H1 (cell line): ENCODE data around the gene VPS54. TPM values are rescaled to one million over a fixed set of nuclear protein-coding genes. Genes with fewer than 3 reads are reported as not detected.

ENCODE experiments used
- CTCF ChIA-PET: fragments of 300-600 bp; sonication (Branson Sonifier 250); formaldehyde crosslinking; loops from one replicate; lab custom pipeline; 2021; ENCODE audit not compliant: partially characterized antibody; lab: Charles Lee
- POLR2A ChIA-PET: fragments of 300-600 bp; sonication (Branson Sonifier 250); formaldehyde crosslinking; loops from one replicate; lab custom pipeline; 2021; ENCODE audit warnings: inconsistent platforms; ENCODE audit not compliant: partially characterized antibody; lab: Charles Lee
- DNase-seq, 2 experiments: peaks; one replicate each; pipeline versions ENCODE4 v3.0.0 to v3.0.0-alpha.2; 2010 to 2022; ENCODE audit warnings: low spot score in 2 of 2, low read depth in 1 of 2, mixed read lengths in 1 of 2
- FAIRE-seq: peaks from 2 replicates; lab custom pipeline; 2011; peaks lifted over from hg19 to GRCh38; lab: Jason Lieb, UNC
- H2AFZ ChIP-seq: 2 replicates; pipeline ENCODE4 v1.8.1; 2012; ENCODE audit warnings: low read length, inconsistent platforms
- H2AK5ac ChIP-seq: 2 replicates; pipeline ENCODE4 v1.6.1; 2013; ENCODE audit warnings: low read depth, low read length
- H2BK120ac ChIP-seq: replicated peaks from 2 replicates; pipeline ENCODE3; 2013; ENCODE audit warnings: low read depth, low read length, inconsistent platforms
- H2BK12ac ChIP-seq: 2 replicates; pipeline ENCODE4 v1.6.1; 2013; ENCODE audit warnings: low read depth, low read length
- H2BK15ac ChIP-seq: 2 replicates; pipeline ENCODE4 v1.6.1; 2013; ENCODE audit warnings: low read length
- H2BK20ac ChIP-seq: 2 replicates; pipeline ENCODE4 v1.6.1; 2013; ENCODE audit warnings: low read length
- H2BK5ac ChIP-seq: 2 replicates; pipeline ENCODE4 v1.6.1; 2013; ENCODE audit warnings: low read depth, low read length
- H3K14ac ChIP-seq: 2 replicates; pipeline ENCODE4 v1.6.1; 2013; ENCODE audit warnings: inconsistent platforms; ENCODE audit not compliant: insufficient read length
- H3K18ac ChIP-seq: 2 replicates; pipeline ENCODE4 v1.6.1; 2013; ENCODE audit warnings: low read length; ENCODE audit errors: extremely low read depth
- H3K23ac ChIP-seq: 2 replicates; pipeline ENCODE4 v1.6.1; 2013; ENCODE audit warnings: inconsistent platforms; ENCODE audit not compliant: insufficient read length
- H3K23me2 ChIP-seq: 2 replicates; pipeline ENCODE4 v1.6.1; 2013; ENCODE audit warnings: low read depth, low read length
- H3K27ac ChIP-seq: 2 replicates; pipeline ENCODE4 v1.6.1; 2011; ENCODE audit warnings: low read depth, low read length, inconsistent platforms
- H3K27me3 ChIP-seq, 4 experiments: replicated peaks in 1 of 4; 1 replicate in 1 of 4; 2 replicates in 3 of 4; pipeline versions ENCODE4 v1.6.1 to v1.8.1; 2011 to 2013; ENCODE audit warnings: low read length in 3 of 4, mild to moderate bottlenecking in 3 of 4, inconsistent platforms in 2 of 4, mixed read lengths in 2 of 4, moderate library complexity in 1 of 4; ENCODE audit not compliant: control insufficient read depth in 3 of 4, insufficient read depth in 3 of 4; ENCODE audit errors: extremely low read depth in 1 of 4
- H3K36me3 ChIP-seq, 4 experiments: 2 replicates each; pipeline versions ENCODE4 v1.6.1 to v1.8.1; 2011 to 2013; ENCODE audit warnings: mild to moderate bottlenecking in 4 of 4, low read length in 3 of 4, moderate library complexity in 2 of 4, control low read depth in 1 of 4, inconsistent platforms in 1 of 4; ENCODE audit not compliant: insufficient read depth in 4 of 4, control insufficient read depth in 2 of 4
- H3K4ac ChIP-seq: replicated peaks from 2 replicates; pipeline ENCODE3; 2013; ENCODE audit warnings: low read length, low read depth, mixed read lengths, inconsistent platforms; ENCODE audit not compliant: insufficient read length
- H3K4me1 ChIP-seq, 4 experiments: replicated peaks in 1 of 4; 1 replicate in 1 of 4; 2 replicates in 3 of 4; pipeline versions ENCODE4 v1.6.1 to v1.8.1; 2011 to 2013; ENCODE audit warnings: low read length in 3 of 4, inconsistent platforms in 2 of 4, mixed read lengths in 1 of 4; ENCODE audit not compliant: insufficient read depth in 4 of 4, control insufficient read depth in 3 of 4
- H3K4me2 ChIP-seq, 2 experiments: 2 replicates each; pipeline versions ENCODE4 v1.6.1 to v1.8.1; 2011 to 2013; ENCODE audit warnings: low read depth in 2 of 2, low read length in 2 of 2, control low read depth in 1 of 2, inconsistent platforms in 1 of 2, mild to moderate bottlenecking in 1 of 2; ENCODE audit not compliant: insufficient read depth in 1 of 2
- H3K4me3 ChIP-seq, 4 experiments: fragments of 200-600, 300-600 bp in 1 of 4; sonication (generic), shearing (Covaris generic), sonication (Bioruptor Twin) in 1 of 4; 2 replicates each; pipeline versions ENCODE4 v1.5.1 to v1.8.1; 2011 to 2016; ENCODE audit warnings: low read length in 4 of 4, low read depth in 3 of 4, control low read depth in 2 of 4, inconsistent platforms in 2 of 4, mild to moderate bottlenecking in 2 of 4, mixed read lengths in 1 of 4, moderate library complexity in 1 of 4; ENCODE audit not compliant: insufficient read depth in 2 of 4; ENCODE audit errors: extremely low read depth in 1 of 4
- H3K56ac ChIP-seq: replicated peaks from 2 replicates; pipeline ENCODE3; 2013; ENCODE audit warnings: low read depth, mild to moderate bottlenecking, mixed read lengths, low read length, inconsistent platforms; ENCODE audit not compliant: insufficient read length
- H3K79me1 ChIP-seq: 2 replicates; pipeline ENCODE4 v1.6.1; 2013; ENCODE audit warnings: low read depth, low read length, control low read depth
- H3K79me2 ChIP-seq, 2 experiments: 2 replicates each; pipeline versions ENCODE4 v1.6.1 to v1.8.1; 2012 to 2013; ENCODE audit warnings: low read length in 2 of 2, mild to moderate bottlenecking in 2 of 2, inconsistent platforms in 1 of 2; ENCODE audit not compliant: insufficient read depth in 2 of 2, control insufficient read depth in 1 of 2
- H3K9ac ChIP-seq, 4 experiments: replicated peaks in 1 of 4; 1 replicate in 1 of 4; 2 replicates in 3 of 4; pipeline versions ENCODE4 v1.6.1 to v1.8.1; 2011 to 2013; ENCODE audit warnings: low read depth in 3 of 4, low read length in 3 of 4, control low read depth in 2 of 4, mild to moderate bottlenecking in 2 of 4, moderate library complexity in 2 of 4, inconsistent platforms in 1 of 4; ENCODE audit errors: extremely low read depth in 1 of 4
- H3K9me3 ChIP-seq, 2 experiments: 2 replicates each; pipeline versions ENCODE4 v1.6.1 to v1.8.1; 2012 to 2013; ENCODE audit warnings: mild to moderate bottlenecking in 2 of 2, moderate library complexity in 2 of 2, control low read depth in 1 of 2, inconsistent platforms in 1 of 2, low read depth in 1 of 2, low read length in 1 of 2, mixed read lengths in 1 of 2; ENCODE audit not compliant: insufficient read depth in 2 of 2
- H4K20me1 ChIP-seq, 2 experiments: replicated peaks in 1 of 2; 2 replicates each; pipeline versions ENCODE3 to v1.8.1; 2011 to 2013; ENCODE audit warnings: inconsistent platforms in 2 of 2, low read length in 2 of 2, mild to moderate bottlenecking in 1 of 2; ENCODE audit not compliant: insufficient read depth in 2 of 2, control insufficient read depth in 1 of 2
- H4K5ac ChIP-seq: 2 replicates; pipeline ENCODE4 v1.6.1; 2013; ENCODE audit warnings: low read length, low read depth, mixed read lengths, inconsistent platforms; ENCODE audit not compliant: insufficient read length
- H4K8ac ChIP-seq: 2 replicates; pipeline ENCODE4 v1.8.0; 2013; ENCODE audit warnings: mild to moderate bottlenecking, moderate library complexity, low read length, inconsistent platforms; ENCODE audit not compliant: insufficient read depth; ENCODE audit errors: extremely low read depth
- H4K91ac ChIP-seq: replicated peaks from 2 replicates; pipeline ENCODE3; 2013; ENCODE audit warnings: low read length, mixed read lengths, inconsistent platforms; ENCODE audit not compliant: insufficient read length
- KDM1A ChIP-seq: fragments of 200-600, 300-600 bp; sonication (generic); IDR thresholded peaks from 2 replicates; pipeline ENCODE4 v1.7.1; 2016; ENCODE audit warnings: mild to moderate bottlenecking, low read length, borderline replicate concordance
- WGBS, 2 experiments: shearing (Covaris generic) in 1 of 2; methylation state at CpG; one replicate each; pipeline versions ENCODE4 v1.1.6 to v1.1.7; 2013 to 2015; ENCODE audit warnings: low lambda C conversion rate in 2 of 2, mixed read lengths in 2 of 2, inconsistent platforms in 1 of 2, low coverage in 1 of 2, missing lambda C conversion rate in 1 of 2; ENCODE audit not compliant: insufficient replicate concordance in 2 of 2, insufficient coverage in 1 of 2, insufficient read length in 1 of 2; ENCODE audit errors: extremely low coverage in 1 of 2, missing lambda C conversion rate in 1 of 2; 5-methylcytosine and 5-hydroxymethylcytosine counted together
- polyA plus RNA-seq, 7 experiments: library from polyadenylated mRNA; depleted of rRNA in 3 of 7; stranded (reverse) in 5 of 7; unstranded in 2 of 7; fragments of >200 nt in 5 of 7; fragments of 200-250 nt in 2 of 7; gene quantifications; 1 replicate in 5 of 7; 2 replicates in 1 of 7; 4 replicates in 1 of 7; pipeline versions ENCODE4 v1.2.1 to v1.2.3, GENCODE V29; 2011 to 2013; ENCODE audit warnings: missing spikeins in 2 of 7, mixed read lengths in 2 of 7
- total RNA-seq: library from RNA; stranded (reverse); fragmentation: NEBNext Ultra II Directional; extraction: Animal tissue kit (Norgen Biotek cat#: 25700); gene quantifications from 2 replicates; pipeline ENCODE4 v1.2.1, GENCODE V29; 2021

VPS54 gene
- total and polyA plus RNA-seq, 2 of the 8 experiments (the other 6 are each of a cell fraction or from before 2014, with no cell fraction given) = 3.6 to 13.2 TPM

- Histone ChIP-seq H2BK20ac (no peak overlapping the region), H2BK120ac (no peak overlapping the region), H3K4me1 (peaks cover 0 to 3% (median 0%) of the 10 kb centered on the region in 4 experiments; a peak in 3 of 7 replicates), H4K5ac (no peak overlapping the region), H3K9ac (no peak overlapping the region), H3K18ac (no peak overlapping the region), H3K79me1 (no peaks in the 10 kb centered on the region), H2AFZ (no peak overlapping the region), H2BK12ac (no peak overlapping the region), H2BK5ac (no peak overlapping the region), H2BK15ac (no peak overlapping the region), H3K36me3 (peaks cover 22 to 84% (median 61%) of the 10 kb centered on the region in 4 experiments), H4K8ac (no peak overlapping the region), H3K79me2 (0 out of 4 replicates have a peak, but pooled peaks cover 0 to 3% of the 10 kb centered on the region in 2 experiments), H3K9me3 (no peaks in the 10 kb centered on the region), H3K23ac (no peak overlapping the region), H4K20me1 (peaks cover 0 to 7% of the 10 kb centered on the region in 2 experiments), H3K27me3 (no peaks in the 10 kb centered on the region), H2AK5ac (no peak overlapping the region), H4K91ac (no peak overlapping the region), H3K4me3 (no peak overlapping the region), H3K14ac (no peak overlapping the region), H3K27ac (no peak overlapping the region), H3K23me2 (no peaks in the 10 kb centered on the region), H3K4ac (no peak overlapping the region), H3K4me2 (no peak overlapping the region), H3K56ac (no peak overlapping the region)
- FAIRE-seq (no peak), DNase-seq (no peak)
- CTCF ChIA-PET = interaction anchor here (1.0 kb wide), 1 partner anchor 10 kb away, joined by 4 read pairs; no protein-coding TSS in a partner anchor
- POLR2A ChIA-PET = interaction anchor here (0.8 to 1.2 kb wide), 2 partner anchors 15 to 138 kb away, joined by 3 read pairs; no protein-coding TSS in a partner anchor
- no peak for TF ChIP-seq KDM1A
- WGBS, 2 experiments = 92% methylated on average over 2 of the region's 2 CpGs; no CpG with 5 or more reads in 1 of the 2 experiments
Measured at GRCh38 chr2:63890678-63891077, 128.6 kb downstream of the VPS54 start.
